HG02623 (cell line): ENCODE measurements around the gene HIVEP3.
A peak's percentile ranks its signal among the peaks of the same experiment; 100 is the strongest.
"Not testable (repeated sequence)": the region's sequence is repeated elsewhere in the genome, so short reads cannot be mapped to it uniquely, and the experiment has no call there.

Source experiments
- ATAC-seq: cut with Tn5 transposase; IDR thresholded peaks from one replicate; pipeline ENCODE4 v1.9.1; 2021; ENCODE audit warnings: moderate library complexity; ENCODE audit not compliant: unreplicated experiment

Gene HIVEP3

GRCh38 chr1:41918450-41919043 is at the start of gene HIVEP3:
TSS of gene HIVEP3 (minus strand) at chr1:41918922.
- ATAC-seq: no peak

DNA sequence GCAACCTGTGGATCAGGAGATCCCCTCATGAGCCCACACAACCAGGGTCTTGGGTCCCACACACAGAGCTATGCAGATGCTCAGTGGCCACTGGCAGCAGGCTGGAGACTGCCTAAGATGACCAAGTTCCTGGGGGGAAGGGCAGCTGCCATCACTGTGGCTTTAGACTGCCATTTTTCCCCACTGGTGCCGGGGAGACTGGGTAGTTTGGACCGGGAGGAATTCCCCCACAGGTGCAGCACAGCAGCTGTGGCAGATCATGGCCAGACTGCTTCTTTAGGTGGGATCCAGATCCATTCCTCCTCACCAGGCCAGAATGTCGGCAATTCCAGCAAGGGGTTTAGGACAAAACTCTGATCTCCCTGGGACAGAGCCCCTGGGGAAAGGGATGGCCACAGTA is 45.7 kb upstream of the HIVEP3 start:
- ATAC-seq: no peak

- no peak for ATAC-seq
Measured at GRCh38 chr1:41963636-41964035, 44.9 kb upstream of the HIVEP3 start.

GRCh38 chr1:41958015-41958673 is 39.4 kb upstream of the HIVEP3 start:
- ATAC-seq: no peak

GRCh38 chr1:41957568-41957967 is 38.8 kb upstream of the HIVEP3 start:
- no peak for ATAC-seq

- ATAC-seq: peak; percentile 67
Measured at GRCh38 chr1:41955461-41956159, 36.9 kb upstream of the HIVEP3 start.

GRCh38 chr1:41954533-41954944 is 35.8 kb upstream of the HIVEP3 start:
- no peak for ATAC-seq

DNA sequence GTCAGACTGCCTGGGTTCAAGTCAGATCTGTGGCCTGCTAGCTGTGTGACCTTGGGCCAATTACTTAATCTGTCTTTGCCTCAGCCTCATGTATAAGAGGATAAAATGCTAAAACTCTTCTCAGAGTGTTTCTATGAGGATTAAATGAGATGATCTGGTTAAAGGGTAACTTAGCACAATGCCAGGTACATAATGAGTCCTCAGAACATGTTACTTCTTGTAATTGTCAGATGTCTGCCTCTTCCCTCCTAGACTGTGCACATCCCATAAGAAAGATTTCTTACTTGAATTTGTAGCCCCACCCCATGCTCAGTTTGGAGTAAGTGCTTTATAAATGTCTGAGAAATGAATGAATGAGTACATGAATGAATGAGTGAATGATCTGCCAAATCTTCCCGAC is 34.6 kb upstream of the HIVEP3 start:
- ATAC-seq: no peak

DNA sequence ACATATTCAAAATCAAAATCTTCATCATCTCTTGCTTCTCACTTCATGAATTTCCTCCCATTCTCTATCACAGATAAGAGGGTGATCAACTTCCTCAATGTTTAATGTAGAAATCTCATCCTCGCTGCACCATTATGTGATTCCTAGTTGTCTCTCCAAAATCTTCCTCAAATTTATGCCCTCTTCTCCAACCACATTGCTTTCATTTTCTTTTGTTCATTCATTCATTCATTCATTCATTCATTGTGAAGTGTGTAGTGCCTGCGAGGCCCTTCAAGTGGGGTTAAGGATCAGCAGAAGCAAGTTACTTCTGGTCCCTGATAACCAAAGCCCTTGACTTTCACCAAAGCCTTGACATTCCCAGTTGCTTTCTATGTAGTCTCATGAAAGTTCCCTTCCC is 33.5 kb upstream of the HIVEP3 start:
- ATAC-seq: no peak

DNA sequence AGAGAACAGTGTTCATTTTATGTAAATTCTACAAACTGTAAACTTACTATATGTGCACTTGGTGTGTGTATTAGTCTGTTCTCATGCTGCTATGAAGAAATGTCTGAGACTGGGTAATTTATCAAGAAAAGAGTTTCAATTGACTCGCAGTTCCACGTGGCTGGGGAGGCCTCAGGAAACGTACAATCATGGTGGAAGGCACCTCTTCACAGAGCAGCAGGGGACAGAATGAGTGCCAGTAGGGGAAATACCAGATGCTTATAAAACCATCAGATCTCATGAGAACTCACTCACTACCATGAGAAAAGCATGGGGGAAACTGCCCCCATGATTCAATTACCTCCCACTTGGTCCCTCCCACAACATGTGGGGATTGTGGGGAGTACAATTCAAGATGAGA is 32.8 kb upstream of the HIVEP3 start:
- ATAC-seq: not testable (repeated sequence)

- ATAC-seq: no peak
Measured at GRCh38 chr1:41950820-41951219, 32.1 kb upstream of the HIVEP3 start.

DNA sequence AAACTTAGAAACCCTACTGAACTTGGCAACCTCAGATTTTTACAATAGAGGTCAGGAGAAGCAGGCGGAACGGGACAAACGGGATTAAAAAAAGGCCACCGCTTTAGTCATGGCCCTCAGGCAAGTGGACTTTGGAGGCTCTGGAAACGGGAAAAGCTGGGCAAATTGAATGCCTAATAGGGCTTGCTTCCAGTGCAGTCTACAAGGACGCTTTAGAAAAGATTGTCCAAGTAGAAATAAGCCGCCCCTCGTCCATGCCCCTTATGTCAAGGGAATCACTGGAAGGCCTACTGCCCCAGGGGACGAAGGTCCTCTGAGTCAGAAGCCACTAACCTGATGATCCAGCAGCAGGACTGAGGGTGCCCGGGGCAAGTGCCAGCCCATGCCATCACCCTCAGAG is 27.2 kb upstream of the HIVEP3 start:
- ATAC-seq: not testable (repeated sequence)

DNA sequence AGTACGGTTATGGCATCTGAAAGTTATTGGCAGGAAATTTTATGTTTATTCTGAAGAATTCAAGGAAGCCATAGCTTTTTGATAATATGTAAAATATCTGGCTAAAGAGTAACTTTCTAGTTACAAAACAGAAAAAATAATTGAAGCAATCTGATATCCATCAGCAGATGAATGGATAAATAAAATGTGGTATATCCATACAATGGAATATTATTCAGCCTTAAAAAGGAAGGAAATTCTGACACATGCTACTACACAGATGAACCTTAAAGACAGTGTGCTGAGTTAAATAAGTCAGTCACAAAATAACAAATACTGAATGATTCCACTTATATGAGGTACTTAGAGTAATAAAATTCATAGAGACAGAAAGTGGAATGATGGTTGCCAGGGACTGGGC is 25.0 kb upstream of the HIVEP3 start:
- no peak for ATAC-seq

GRCh38 chr1:41942278-41942677 is 23.6 kb upstream of the HIVEP3 start:
- ATAC-seq: no peak

DNA sequence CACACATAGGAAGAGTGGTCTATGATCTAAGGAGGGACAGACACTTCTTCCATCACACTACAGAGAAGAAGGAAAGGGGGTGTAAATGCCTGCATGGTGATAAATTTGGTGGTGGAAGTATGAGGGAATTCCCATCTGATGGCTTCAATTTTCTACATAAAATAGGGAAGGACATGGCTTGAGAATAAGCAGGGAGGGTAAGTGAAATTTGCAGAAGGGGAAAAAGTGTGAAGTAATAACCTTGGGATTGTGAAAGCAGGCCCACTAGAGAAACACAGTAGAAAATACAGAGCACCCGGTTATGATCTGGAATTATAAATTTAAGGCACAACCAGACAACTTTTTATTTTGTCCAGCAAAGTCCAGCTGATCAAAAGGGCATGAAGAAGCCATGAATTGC is 22.7 kb upstream of the HIVEP3 start:
- no peak for ATAC-seq

DNA sequence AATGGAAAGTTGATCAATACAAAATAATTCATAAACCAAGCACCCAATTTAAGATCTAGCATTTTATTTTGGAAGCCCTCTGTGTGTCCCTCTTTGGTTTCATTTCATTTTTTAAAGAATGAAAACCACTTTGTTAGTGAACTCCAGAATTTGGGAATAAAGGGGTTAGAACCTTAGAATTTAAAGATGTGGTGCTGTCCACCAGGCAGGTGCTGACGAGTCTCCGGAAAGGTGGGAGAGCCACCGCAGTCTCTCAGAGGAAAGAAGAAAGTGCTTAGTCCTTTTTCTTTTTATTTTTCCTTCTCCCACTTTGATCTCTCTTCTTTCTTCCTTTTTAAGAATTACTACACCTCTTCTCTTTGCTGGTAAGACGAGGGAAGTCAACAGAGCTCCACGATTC is 20.5 kb upstream of the HIVEP3 start:
- ATAC-seq: no peak

DNA sequence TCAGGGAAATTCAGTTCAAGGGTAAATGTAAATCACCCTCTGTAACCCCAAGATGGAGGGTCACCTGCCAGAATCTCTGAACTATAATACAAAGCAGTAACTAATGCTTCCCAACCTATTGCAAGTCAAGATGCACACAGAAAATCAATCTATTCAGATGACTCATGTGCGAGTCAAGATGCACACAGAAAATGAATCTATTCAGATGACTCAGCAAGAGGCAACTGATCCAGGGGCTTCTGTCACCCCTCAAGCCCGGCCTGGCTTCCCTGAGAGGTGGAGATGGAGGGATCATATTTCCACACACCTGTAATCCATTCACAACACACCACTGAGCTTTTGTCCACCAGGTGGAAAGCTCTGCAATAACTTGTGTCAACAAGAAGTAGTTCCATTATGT is 17.4 kb upstream of the HIVEP3 start:
- ATAC-seq: no peak

- no peak for ATAC-seq
Measured at GRCh38 chr1:41935226-41935625, 16.5 kb upstream of the HIVEP3 start.

DNA sequence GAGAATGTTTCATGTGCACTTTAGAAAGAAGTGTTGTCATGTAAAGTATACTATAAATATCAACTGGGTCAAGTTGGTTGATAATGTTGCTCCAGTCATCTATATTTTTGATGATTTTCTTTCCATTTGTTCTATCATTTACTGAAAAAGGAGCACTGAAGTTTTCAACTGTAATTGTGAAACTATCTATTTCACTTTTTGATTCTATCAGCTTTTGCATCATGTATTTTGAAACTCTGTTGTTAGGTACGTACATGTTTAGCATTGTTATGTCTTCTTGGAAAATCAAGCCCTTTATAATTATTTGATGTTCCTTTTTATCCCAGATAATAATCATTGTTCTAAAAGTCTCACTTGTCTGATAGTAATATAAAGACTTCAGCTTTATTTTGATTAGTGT is 14.4 kb upstream of the HIVEP3 start:
- no peak for ATAC-seq

DNA sequence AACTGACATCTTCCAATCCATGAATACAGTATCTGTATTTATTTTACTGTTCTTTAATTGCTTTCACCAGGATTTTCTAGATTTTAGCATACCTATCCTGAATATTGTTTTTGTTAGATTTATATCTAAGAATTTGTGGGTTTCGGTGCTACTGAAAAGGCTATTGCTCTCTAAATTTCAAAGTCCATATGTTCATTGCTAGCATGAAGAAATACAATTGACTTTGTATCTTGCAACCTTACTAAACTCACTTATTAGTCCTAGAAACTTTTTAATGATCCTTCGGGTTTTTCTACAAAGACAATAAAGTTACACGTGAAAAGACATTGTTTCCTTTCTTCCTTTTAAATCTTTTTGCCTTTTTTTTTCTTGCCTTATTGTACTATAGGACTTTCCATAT is 12.9 kb upstream of the HIVEP3 start:
- ATAC-seq: no peak

GRCh38 chr1:41927118-41927517 is 8.4 kb upstream of the HIVEP3 start:
- no peak for ATAC-seq

DNA sequence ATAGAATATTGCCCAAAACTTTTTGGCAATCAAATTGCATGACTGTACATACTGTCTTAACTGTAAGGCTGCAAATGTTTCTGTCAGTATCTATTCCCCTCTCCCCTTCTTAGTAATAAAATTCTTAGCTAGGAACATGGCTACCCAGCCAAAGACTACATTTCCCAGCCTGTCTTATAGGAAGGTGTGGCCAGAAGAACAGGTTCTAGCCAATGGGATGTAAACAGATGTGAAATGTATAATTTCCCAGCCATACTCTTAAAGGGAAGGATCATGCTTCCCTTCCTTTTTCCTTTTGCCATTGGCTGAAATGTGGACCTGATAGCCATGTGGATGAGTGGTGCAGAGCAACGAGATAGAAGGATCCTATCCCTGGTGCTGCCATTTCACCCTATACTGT is 7.0 kb upstream of the HIVEP3 start:
- no peak for ATAC-seq
